ENCODE results near the gene ULBP3. TPM values are rescaled to one million over a fixed set of nuclear protein-coding genes. Genes with fewer than 3 reads are reported as not detected.

The ULBP3 gene
- total and polyA plus RNA-seq, 2 donors from 2014 or later = 0.71 to 5.0 TPM

GRCh38 chr6:150098155-150098554 is 29.2 kb upstream of the ULBP3 start:
- no peak overlapping the region for H3K4me3 ChIP-seq (ENCODE audit: low read length in 3 of 3)
- H3K9ac ChIP-seq (ENCODE audit: low read length in 3 of 3) = no peak overlapping the region
- no peaks in the 10 kb centered on the region for H3K36me3 ChIP-seq (ENCODE audit: control insufficient read depth in 2 of 3, insufficient read depth in 3 of 3, low read length in 3 of 3)
- DNase-seq (no peak), FAIRE-seq (no peak)
- H3K27me3 ChIP-seq (ENCODE audit: control insufficient read depth, insufficient read depth, low read length) = no peaks in the 10 kb centered on the region
- H3K9me3 ChIP-seq (ENCODE audit: control insufficient read depth in 2 of 3, insufficient read depth in 1 of 3, low read length in 3 of 3) = no peaks in the 10 kb centered on the region
- TF ChIP-seq CTCF (IDR thresholded peaks at IDR 0.05; ENCODE audit: borderline replicate concordance, extremely low read depth, insufficient read depth) = no peak
- no peak overlapping the region for H3K27ac ChIP-seq (ENCODE audit: low read depth in 2 of 2, low read length in 2 of 2)
- no peaks in the 10 kb centered on the region for H3K4me1 ChIP-seq (ENCODE audit: control insufficient read depth in 2 of 3, insufficient read depth in 2 of 3, low read depth in 1 of 3, low read length in 3 of 3)
- intact Hi-C loops (cut with DNase I) = no loop called here

GRCh38 chr6:150093397-150093796 is 24.5 kb upstream of the ULBP3 start:
- intact Hi-C loops (cut with DNase I) = no loop called here
- no peaks in the 10 kb centered on the region for H3K9me3 ChIP-seq (ENCODE audit: control insufficient read depth in 2 of 3, insufficient read depth in 1 of 3, low read length in 3 of 3)
- no peak overlapping the region for H3K9ac ChIP-seq (ENCODE audit: low read length in 3 of 3)
- H3K4me1 ChIP-seq (ENCODE audit: control insufficient read depth in 2 of 3, insufficient read depth in 2 of 3, low read depth in 1 of 3, low read length in 3 of 3) = no peaks in the 10 kb centered on the region
- FAIRE-seq (no peak), DNase-seq (no peak)
- H3K36me3 ChIP-seq (ENCODE audit: control insufficient read depth in 2 of 3, insufficient read depth in 3 of 3, low read length in 3 of 3) = no peaks in the 10 kb centered on the region
- H3K27ac ChIP-seq (ENCODE audit: low read depth in 2 of 2, low read length in 2 of 2) = no peak overlapping the region
- H3K4me3 ChIP-seq (ENCODE audit: low read length in 3 of 3) = no peak overlapping the region
- H3K27me3 ChIP-seq (ENCODE audit: control insufficient read depth, insufficient read depth, low read length) = no peaks in the 10 kb centered on the region
- TF ChIP-seq CTCF (IDR thresholded peaks at IDR 0.05; ENCODE audit: borderline replicate concordance, extremely low read depth, insufficient read depth) = no peak

GRCh38 chr6:150091476-150091875 is 22.6 kb upstream of the ULBP3 start:
- Histone ChIP-seq H3K9ac (ENCODE audit: low read length in 3 of 3) (no peak overlapping the region), H3K4me3 (ENCODE audit: low read length in 3 of 3) (no peak overlapping the region), H3K36me3 (ENCODE audit: control insufficient read depth in 2 of 3, insufficient read depth in 3 of 3, low read length in 3 of 3) (no peaks in the 10 kb centered on the region), H3K27me3 (ENCODE audit: control insufficient read depth, insufficient read depth, low read length) (no peaks in the 10 kb centered on the region), H3K4me1 (ENCODE audit: control insufficient read depth in 2 of 3, insufficient read depth in 2 of 3, low read depth in 1 of 3, low read length in 3 of 3) (no peaks in the 10 kb centered on the region), H3K27ac (ENCODE audit: low read depth in 2 of 2, low read length in 2 of 2) (no peak overlapping the region), H3K9me3 (ENCODE audit: control insufficient read depth in 2 of 3, insufficient read depth in 1 of 3, low read length in 3 of 3) (peaks cover 0 to 2% (median 0%) of the 10 kb centered on the region in 3 donors)
- DNase-seq = no peak
- no peak for FAIRE-seq
- intact Hi-C loops (cut with DNase I) = no loop called here
- TF ChIP-seq CTCF (IDR thresholded peaks at IDR 0.05; ENCODE audit: borderline replicate concordance, extremely low read depth, insufficient read depth) = no peak

GRCh38 chr6:150090328-150090727 is 21.4 kb upstream of the ULBP3 start:
- FAIRE-seq = no peak

More at GRCh38 chr6:150090328-150090727, 21.4 kb upstream of the ULBP3 start:
- DNase-seq = no peak
- intact Hi-C loops (cut with DNase I) = no loop called here
- Histone ChIP-seq H3K4me1 (ENCODE audit: control insufficient read depth in 2 of 3, insufficient read depth in 2 of 3, low read depth in 1 of 3, low read length in 3 of 3) (no peaks in the 10 kb centered on the region), H3K27ac (ENCODE audit: low read depth in 2 of 2, low read length in 2 of 2) (no peak overlapping the region), H3K36me3 (ENCODE audit: control insufficient read depth in 2 of 3, insufficient read depth in 3 of 3, low read length in 3 of 3) (no peaks in the 10 kb centered on the region), H3K9ac (ENCODE audit: low read length in 3 of 3) (no peak overlapping the region), H3K27me3 (ENCODE audit: control insufficient read depth, insufficient read depth, low read length) (no peaks in the 10 kb centered on the region), H3K4me3 (ENCODE audit: low read length in 3 of 3) (no peak overlapping the region), H3K9me3 (ENCODE audit: control insufficient read depth in 2 of 3, insufficient read depth in 1 of 3, low read length in 3 of 3) (peaks cover 0 to 2% (median 0%) of the 10 kb centered on the region in 3 donors)
- TF ChIP-seq CTCF (IDR thresholded peaks at IDR 0.05; ENCODE audit: borderline replicate concordance, extremely low read depth, insufficient read depth) = no peak

Data from kidney (tissue), 14 donors.